ENCODE results near the gene RPS15.

RPS15 gene

GRCh38 chr19:1390890-1391423 lies 47.2 kb upstream of the RPS15 start:
- Histone ChIP-seq H3K4me2 (ENCODE audit: low read length) (no peak overlapping the region), H3K4me1 (ENCODE audit: control insufficient read depth, low read length) (no peaks in the 10 kb centered on the region), H3K27me3 (ENCODE audit: control insufficient read depth, low read length) (no peaks in the 10 kb centered on the region), H3K9me2 (replicated peaks; ENCODE audit: control insufficient read depth, low read length) (no peaks in the 10 kb centered on the region), H3K36me3 (ENCODE audit: control insufficient read depth, low read length) (peaks cover 49% of the 10 kb centered on the region), H4K20me1 (ENCODE audit: control insufficient read depth, insufficient read depth, low read depth, low read length) (no peaks in the 10 kb centered on the region), H3K79me2 (ENCODE audit: control insufficient read depth, low read length) (peaks cover 20% of the 10 kb centered on the region), H3K9me3 (ENCODE audit: control insufficient read depth, insufficient read depth, low read length) (no peaks in the 10 kb centered on the region), H3K4me3 (ENCODE audit: low read length) (no peak overlapping the region), H3F3A (ENCODE audit: control insufficient read depth, insufficient read depth) (no peaks in the 10 kb centered on the region), H3K27ac (ENCODE audit: low read depth, low read length) (no peak overlapping the region)
- TF ChIP-seq, protein P1, sequence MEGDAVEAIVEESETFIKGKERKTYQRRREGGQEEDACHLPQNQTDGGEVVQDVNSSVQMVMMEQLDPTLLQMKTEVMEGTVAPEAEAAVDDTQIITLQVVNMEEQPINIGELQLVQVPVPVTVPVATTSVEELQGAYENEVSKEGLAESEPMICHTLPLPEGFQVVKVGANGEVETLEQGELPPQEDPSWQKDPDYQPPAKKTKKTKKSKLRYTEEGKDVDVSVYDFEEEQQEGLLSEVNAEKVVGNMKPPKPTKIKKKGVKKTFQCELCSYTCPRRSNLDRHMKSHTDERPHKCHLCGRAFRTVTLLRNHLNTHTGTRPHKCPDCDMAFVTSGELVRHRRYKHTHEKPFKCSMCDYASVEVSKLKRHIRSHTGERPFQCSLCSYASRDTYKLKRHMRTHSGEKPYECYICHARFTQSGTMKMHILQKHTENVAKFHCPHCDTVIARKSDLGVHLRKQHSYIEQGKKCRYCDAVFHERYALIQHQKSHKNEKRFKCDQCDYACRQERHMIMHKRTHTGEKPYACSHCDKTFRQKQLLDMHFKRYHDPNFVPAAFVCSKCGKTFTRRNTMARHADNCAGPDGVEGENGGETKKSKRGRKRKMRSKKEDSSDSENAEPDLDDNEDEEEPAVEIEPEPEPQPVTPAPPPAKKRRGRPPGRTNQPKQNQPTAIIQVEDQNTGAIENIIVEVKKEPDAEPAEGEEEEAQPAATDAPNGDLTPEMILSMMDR (IDR thresholded peaks at IDR 0.05; ENCODE audit: low read depth, low read length, poor library complexity, severe bottlenecking): no peak
- TF ChIP-seq EZH2phosphoT487 (IDR thresholded peaks at IDR 0.05; ENCODE audit: borderline replicate concordance, low read length): no peak

- Histone ChIP-seq H3K36me3 (ENCODE audit: control insufficient read depth, low read length) (peaks cover 45% of the 10 kb centered on the region), H3K27ac (ENCODE audit: low read depth, low read length) (no peak overlapping the region), H3K27me3 (ENCODE audit: control insufficient read depth, low read length) (no peaks in the 10 kb centered on the region), H3K79me2 (ENCODE audit: control insufficient read depth, low read length) (peaks cover 6% of the 10 kb centered on the region), H3F3A (ENCODE audit: control insufficient read depth, insufficient read depth) (no peaks in the 10 kb centered on the region), H3K4me3 (ENCODE audit: low read length) (no peak overlapping the region), H3K4me1 (ENCODE audit: control insufficient read depth, low read length) (no peaks in the 10 kb centered on the region), H3K9me3 (ENCODE audit: control insufficient read depth, insufficient read depth, low read length) (no peaks in the 10 kb centered on the region), H4K20me1 (ENCODE audit: control insufficient read depth, insufficient read depth, low read depth, low read length) (no peaks in the 10 kb centered on the region; the same call in 1 of the 2 replicates), H3K4me2 (ENCODE audit: low read length) (no peak overlapping the region), H3K9me2 (replicated peaks; ENCODE audit: control insufficient read depth, low read length) (no peaks in the 10 kb centered on the region)
- TF ChIP-seq EZH2phosphoT487 (IDR thresholded peaks at IDR 0.05; ENCODE audit: borderline replicate concordance, low read length): no peak
- TF ChIP-seq, protein P1 (IDR thresholded peaks at IDR 0.05; ENCODE audit: low read depth, low read length, poor library complexity, severe bottlenecking): no peak
Measured at GRCh38 chr19:1392407-1392806, 45.8 kb upstream of the RPS15 start.

DNA sequence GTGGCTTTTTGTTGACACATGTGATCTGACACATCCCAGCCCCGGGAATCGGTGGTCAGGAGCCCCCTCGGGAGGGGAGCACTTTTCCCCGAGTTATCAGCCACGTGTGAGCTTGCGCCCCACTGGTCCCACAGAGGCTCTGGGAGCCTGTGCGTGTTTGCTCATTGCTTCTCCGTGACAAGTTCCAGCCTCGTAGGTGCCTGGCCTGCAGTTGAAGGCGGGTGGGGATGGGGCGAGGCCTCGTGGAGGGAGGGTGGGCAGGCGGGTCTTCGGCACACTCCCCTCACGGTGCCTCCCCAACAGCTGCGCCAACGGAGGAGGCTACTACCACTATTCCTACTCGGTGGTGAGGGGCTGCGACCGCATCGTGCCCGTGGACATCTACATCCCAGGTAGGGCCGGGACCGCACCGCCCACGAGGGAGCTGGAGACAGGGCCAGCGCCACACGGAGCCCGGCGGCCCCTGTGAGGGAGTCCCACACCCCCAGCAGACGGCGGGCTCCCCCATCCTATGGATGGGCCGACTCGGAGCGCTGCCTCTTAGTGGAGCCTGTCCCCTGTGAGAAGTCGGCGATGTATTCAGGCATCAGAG lies 45.2 kb upstream of the RPS15 start:
- H3K4me1 ChIP-seq (ENCODE audit: control insufficient read depth, low read length): no peaks in the 10 kb centered on the region
- H3K36me3 ChIP-seq (ENCODE audit: control insufficient read depth, low read length): peaks cover 44% of the 10 kb centered on the region
- H4K20me1 ChIP-seq (ENCODE audit: control insufficient read depth, insufficient read depth, low read depth, low read length): no peaks in the 10 kb centered on the region; the same call in 1 of the 2 replicates
- H3K27ac ChIP-seq (ENCODE audit: low read depth, low read length): no peak overlapping the region
- H3K27me3 ChIP-seq (ENCODE audit: control insufficient read depth, low read length): no peaks in the 10 kb centered on the region
- H3K4me2 ChIP-seq (ENCODE audit: low read length): no peak overlapping the region
- peaks cover 4% of the 10 kb centered on the region for H3K79me2 ChIP-seq (ENCODE audit: control insufficient read depth, low read length)
- H3K4me3 ChIP-seq (ENCODE audit: low read length): no peak overlapping the region
- no peaks in the 10 kb centered on the region for H3K9me3 ChIP-seq (ENCODE audit: control insufficient read depth, insufficient read depth, low read length)
- TF ChIP-seq, protein P1 (IDR thresholded peaks at IDR 0.05; ENCODE audit: low read depth, low read length, poor library complexity, severe bottlenecking): no peak
- no peak for TF ChIP-seq EZH2phosphoT487 (IDR thresholded peaks at IDR 0.05; ENCODE audit: borderline replicate concordance, low read length)
- no peaks in the 10 kb centered on the region for H3F3A ChIP-seq (ENCODE audit: control insufficient read depth, insufficient read depth)
- H3K9me2 ChIP-seq (replicated peaks; ENCODE audit: control insufficient read depth, low read length): no peaks in the 10 kb centered on the region

Measured in DOHH2 (cell line).